CD4-positive, alpha-beta T cell (primary cell): ENCODE results near the gene ACTA2. TPM values are rescaled to one million over a fixed set of nuclear protein-coding genes. Genes with fewer than 3 reads are reported as not detected.

ENCODE experiments used
- ATAC-seq: fragments of 200-7000 bp; cut with Tn5 transposase; one replicate; pipeline ENCODE4 v1.10.0; 2022; ENCODE audit warnings: mild to moderate bottlenecking; ENCODE audit not compliant: poor library complexity
- CTCF ChIA-PET: fragments of 350-600 bp; sonication (Branson Sonifier 250); formaldehyde crosslinking; loops from one replicate; lab custom pipeline; 2021; ENCODE audit warnings: antibody characterized with exemption, inconsistent platforms; lab: Charles Lee
- POLR2A ChIA-PET: fragments of 350-600 bp; sonication (Branson Sonifier 250); formaldehyde crosslinking; loops from one replicate; lab custom pipeline; 2021; ENCODE audit warnings: antibody characterized with exemption, inconsistent platforms; lab: Charles Lee
- DNase-seq, 14 experiments: peaks; one replicate each; pipeline ENCODE4 v3.0.0-alpha.2; 2013 to 2020; ENCODE audit warnings: mixed read lengths in 2 of 14
- H3K27ac ChIP-seq, 2 donors: one replicate each; pipeline versions ENCODE4 v1.5.1 to v1.7.0; 2013; ENCODE audit warnings: low read length in 2 of 2, low read depth in 1 of 2, mild to moderate bottlenecking in 1 of 2
- H3K27me3 ChIP-seq, 2 experiments: 1 replicate in 1 of 2; 2 replicates in 1 of 2; pipeline versions ENCODE4 v1.6.1 to v1.7.0; 2013; ENCODE audit warnings: low read length in 2 of 2, control low read depth in 1 of 2, mild to moderate bottlenecking in 1 of 2, moderate library complexity in 1 of 2; ENCODE audit not compliant: insufficient read depth in 2 of 2, control insufficient read depth in 1 of 2
- H3K36me3 ChIP-seq: one replicate; pipeline ENCODE4 v1.6.1; 2013; ENCODE audit warnings: low read length, control low read depth; ENCODE audit not compliant: insufficient read depth
- H3K4me1 ChIP-seq: one replicate; pipeline ENCODE4 v1.6.1; 2013; ENCODE audit warnings: low read length, control low read depth; ENCODE audit not compliant: insufficient read depth
- H3K4me3 ChIP-seq: one replicate; pipeline ENCODE4 v1.5.1; 2013; ENCODE audit warnings: mild to moderate bottlenecking, low read length, moderate library complexity
- H3K9me3 ChIP-seq, 2 experiments: 1 replicate in 1 of 2; 2 replicates in 1 of 2; pipeline versions ENCODE4 v1.6.1 to v1.7.0; 2013; ENCODE audit warnings: low read length in 2 of 2, mild to moderate bottlenecking in 2 of 2, control low read depth in 1 of 2, moderate library complexity in 1 of 2; ENCODE audit not compliant: control insufficient read depth in 1 of 2, insufficient read depth in 1 of 2
- H3K27ac Mint-ChIP-seq: one replicate; pipeline ENCODE4 v1.8.0; 2020; ENCODE audit warnings: mixed read lengths
- H3K27me3 Mint-ChIP-seq: one replicate; pipeline ENCODE4 v1.8.0; 2021; ENCODE audit warnings: mixed read lengths
- H3K36me3 Mint-ChIP-seq: one replicate; pipeline ENCODE4 v1.8.0; 2021; ENCODE audit warnings: low read depth, mixed read lengths
- H3K4me1 Mint-ChIP-seq: one replicate; pipeline ENCODE4 v1.8.0; 2021; ENCODE audit warnings: low read depth, mixed read lengths
- H3K4me3 Mint-ChIP-seq: one replicate; pipeline ENCODE4 v1.8.0; 2020; ENCODE audit warnings: mild to moderate bottlenecking, mixed read lengths
- H3K9me3 Mint-ChIP-seq: one replicate; pipeline ENCODE4 v1.8.0; 2020; ENCODE audit warnings: mixed read lengths
- intact Hi-C, 2 experiments: fragments of 100-400 bp; cut with DNase I in 1 of 2; cut with micrococcal nuclease in 1 of 2; formaldehyde crosslinking; loops; one replicate each; pipeline versions ENCODE4 v1.15.1 to v1.9.0; 2023 to 2025; cut with DNase I, micrococcal nuclease
- total RNA-seq, 174 experiments: library from RNA in 2 of 174; stranded (reverse) in 2 of 174; gene quantifications; one replicate each; pipeline ENCODE4 v1.2.3 and lab custom pipeline; 2021 to 2026
- TF ChIP-seq, protein P1 (sequence below): fragments of 200-600 bp; IDR thresholded peaks from one replicate; pipeline ENCODE4 v1.8.0; 2022; ENCODE audit warnings: antibody characterized with exemption, mild to moderate bottlenecking

Gene ACTA2
- total RNA-seq, 2 experiments from 2014 or later = 1.8 to 2.1 TPM

DNA sequence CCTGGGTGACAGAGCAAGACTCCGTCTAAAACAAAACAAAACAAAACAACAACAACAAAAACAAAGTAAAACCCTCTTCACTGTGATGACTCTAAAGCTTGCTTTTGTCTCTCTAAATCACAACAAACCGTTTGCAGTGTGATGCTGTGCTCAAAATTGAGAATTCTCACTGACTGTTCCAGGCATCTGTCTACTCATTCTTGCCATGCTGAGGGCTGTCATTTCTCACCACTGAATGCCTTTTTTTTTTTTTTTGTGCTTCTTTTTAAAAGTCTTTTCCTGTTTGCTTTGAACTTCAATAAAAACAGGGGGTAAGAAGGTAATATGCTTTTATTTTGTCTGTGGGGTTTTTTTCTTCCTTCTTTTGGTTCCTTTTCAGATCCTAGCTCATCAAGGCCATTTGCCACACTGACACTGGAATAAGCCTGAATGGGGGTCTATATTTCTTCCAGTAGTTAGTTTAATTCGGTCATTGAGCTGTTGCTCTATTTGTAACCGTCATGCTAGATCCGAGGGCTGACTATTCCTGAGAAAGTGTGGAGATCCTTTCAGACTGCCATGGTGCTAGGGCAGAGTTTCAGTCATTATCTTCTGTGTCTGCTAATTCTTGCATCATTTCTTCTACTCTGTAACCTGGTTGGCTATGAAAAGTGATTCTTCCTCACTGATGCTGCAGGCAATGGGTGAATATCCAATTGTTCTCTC is 48.6 kb upstream of the ACTA2 start:
- no peaks in the 10 kb centered on the region for H3K9me3 ChIP-seq
- ChIA-PET POLR2A (interaction anchor here (0.6 to 2.1 kb wide), 3 partner anchors 10 to 166 kb away, joined by 3 to 22 read pairs (median 4); partner anchors contain the start of gene FAS), CTCF (interaction anchor here (0.9 to 2.0 kb wide), 6 partner anchors 10 to 166 kb away, joined by 3 to 8 read pairs (median 4); partner anchors contain the start of gene FAS)
- Mint-ChIP-seq H3K36me3 (peaks cover 10% of the 10 kb centered on the region), H3K9me3 (no peaks in the 10 kb centered on the region), H3K4me1 (peaks cover 61% of the 10 kb centered on the region), H3K27ac (peak overlapping the region; percentile 87), H3K27me3 (no peaks in the 10 kb centered on the region), H3K4me3 (peak overlapping the region; percentile 74)
- H3K4me1 ChIP-seq = peaks cover 44% of the 10 kb centered on the region
- peak overlapping the region in 1 of 2 donors; percentile 53 for H3K27ac ChIP-seq
- H3K36me3 ChIP-seq = peaks cover 28% of the 10 kb centered on the region
- intact Hi-C loops = no loop called here
- no peaks in the 10 kb centered on the region for H3K27me3 ChIP-seq
- ATAC-seq (peak; percentile 60), DNase-seq (peak in 4 of 14 experiments; percentile 25 to 67 (median 52))
- peak overlapping the region; percentile 27 for H3K4me3 ChIP-seq
- TF ChIP-seq, protein P1, sequence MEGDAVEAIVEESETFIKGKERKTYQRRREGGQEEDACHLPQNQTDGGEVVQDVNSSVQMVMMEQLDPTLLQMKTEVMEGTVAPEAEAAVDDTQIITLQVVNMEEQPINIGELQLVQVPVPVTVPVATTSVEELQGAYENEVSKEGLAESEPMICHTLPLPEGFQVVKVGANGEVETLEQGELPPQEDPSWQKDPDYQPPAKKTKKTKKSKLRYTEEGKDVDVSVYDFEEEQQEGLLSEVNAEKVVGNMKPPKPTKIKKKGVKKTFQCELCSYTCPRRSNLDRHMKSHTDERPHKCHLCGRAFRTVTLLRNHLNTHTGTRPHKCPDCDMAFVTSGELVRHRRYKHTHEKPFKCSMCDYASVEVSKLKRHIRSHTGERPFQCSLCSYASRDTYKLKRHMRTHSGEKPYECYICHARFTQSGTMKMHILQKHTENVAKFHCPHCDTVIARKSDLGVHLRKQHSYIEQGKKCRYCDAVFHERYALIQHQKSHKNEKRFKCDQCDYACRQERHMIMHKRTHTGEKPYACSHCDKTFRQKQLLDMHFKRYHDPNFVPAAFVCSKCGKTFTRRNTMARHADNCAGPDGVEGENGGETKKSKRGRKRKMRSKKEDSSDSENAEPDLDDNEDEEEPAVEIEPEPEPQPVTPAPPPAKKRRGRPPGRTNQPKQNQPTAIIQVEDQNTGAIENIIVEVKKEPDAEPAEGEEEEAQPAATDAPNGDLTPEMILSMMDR = no peak

DNA sequence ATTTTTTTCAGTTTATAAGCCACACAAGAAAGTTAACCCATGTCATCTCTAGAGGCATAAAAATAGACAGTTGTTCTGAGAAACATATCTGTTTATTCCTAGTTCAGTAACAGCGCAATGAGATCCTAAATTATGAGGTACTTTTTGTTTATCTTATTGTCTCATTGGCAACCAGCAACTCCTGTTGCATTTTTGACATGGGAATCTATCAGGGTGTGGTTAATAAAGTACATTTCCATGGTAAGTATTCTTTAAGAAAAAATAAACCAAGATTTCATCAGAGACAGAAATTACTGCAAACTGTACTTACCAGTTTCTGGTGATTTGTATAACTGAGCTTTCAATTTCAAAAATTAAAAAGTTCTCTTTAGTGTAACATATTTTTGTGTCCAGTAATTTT is 47.1 kb upstream of the ACTA2 start:
- H3K36me3 ChIP-seq = peaks cover 22% of the 10 kb centered on the region
- Mint-ChIP-seq H3K27ac (peak overlapping the region; percentile 87), H3K4me3 (peak overlapping the region; percentile 74), H3K36me3 (peaks cover 10% of the 10 kb centered on the region), H3K9me3 (no peaks in the 10 kb centered on the region), H3K27me3 (no peaks in the 10 kb centered on the region), H3K4me1 (peaks cover 74% of the 10 kb centered on the region)
- intact Hi-C loops = loop anchor here in 1 of 2 experiments (10.0 kb wide), 1 partner anchor 415 kb away; the partner anchor contains the start of gene IFIT5
- no peaks in the 10 kb centered on the region for H3K9me3 ChIP-seq
- H3K4me1 ChIP-seq = peaks cover 54% of the 10 kb centered on the region
- ChIA-PET CTCF (interaction anchor here (0.6 kb wide), 1 partner anchor 12 kb away, joined by 3 read pairs; no protein-coding TSS in a partner anchor), POLR2A (interaction anchor here (1.2 to 1.4 kb wide), 2 partner anchors 10 to 12 kb away, joined by 3 to 5 read pairs; no protein-coding TSS in a partner anchor)
- H3K27me3 ChIP-seq = no peaks in the 10 kb centered on the region
- TF ChIP-seq, protein P1 = no peak
- ATAC-seq (no peak), DNase-seq (no peak)
- no peak overlapping the region for H3K4me3 ChIP-seq
- peak overlapping the region in 1 of 2 donors; percentile 23 for H3K27ac ChIP-seq

DNA sequence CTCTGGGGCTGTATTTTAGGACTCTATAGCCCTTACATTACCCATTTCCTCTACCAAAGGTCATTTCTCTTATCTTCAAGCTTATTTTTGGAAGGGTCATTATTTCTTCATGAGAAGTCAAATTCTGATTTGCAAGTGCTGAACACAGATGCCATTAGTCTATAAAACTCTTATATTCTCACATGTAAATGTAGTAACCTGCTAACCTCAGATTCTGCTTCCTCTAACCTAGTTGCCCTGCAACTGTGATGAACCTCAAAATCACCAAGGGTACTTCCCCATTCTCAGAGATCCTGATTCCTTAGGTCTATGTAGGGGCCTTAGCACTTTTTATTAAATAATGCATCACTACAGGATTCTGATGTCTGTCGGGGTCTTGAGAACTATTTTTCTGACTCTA is 44.4 kb upstream of the ACTA2 start:
- Mint-ChIP-seq H3K36me3 (peaks cover 3% of the 10 kb centered on the region), H3K4me3 (no peak overlapping the region), H3K27me3 (no peaks in the 10 kb centered on the region), H3K4me1 (peaks cover 80% of the 10 kb centered on the region), H3K9me3 (no peaks in the 10 kb centered on the region), H3K27ac (peak overlapping the region; percentile 51)
- Histone ChIP-seq H3K4me3 (no peak overlapping the region), H3K27ac (no peak overlapping the region), H3K9me3 (no peaks in the 10 kb centered on the region), H3K4me1 (peaks cover 45% of the 10 kb centered on the region), H3K36me3 (peaks cover 3% of the 10 kb centered on the region), H3K27me3 (no peaks in the 10 kb centered on the region)
- TF ChIP-seq, protein P1 = no peak
- ChIA-PET CTCF (interaction anchor here (1.1 to 4.2 kb wide), 2 partner anchors 33 to 62 kb away, joined by 3 to 14 read pairs; no protein-coding TSS in a partner anchor), POLR2A (no interaction called here)
- peak in 3 of 14 experiments; percentile 59 to 63 (median 63) for DNase-seq
- intact Hi-C loops = loop anchor here in 1 of 2 experiments (10.0 kb wide), 1 partner anchor 418 kb away; the partner anchor contains the start of gene IFIT5
- peak; percentile 19 for ATAC-seq
